OCI-LY1 (cell line): ENCODE results near the gene TMEM252.

Source experiments
- H2AFZ ChIP-seq: fragments of 200-600 bp; sonication (generic), shearing (Covaris generic); 2 replicates; pipeline ENCODE4 v1.6.0; 2014; ENCODE audit warnings: antibody characterized with exemption, mild to moderate bottlenecking, low read length
- H3F3A ChIP-seq: fragments of 200-600 bp; sonication (generic), shearing (Covaris generic); 2 replicates; pipeline ENCODE4 v1.6.0; 2014; ENCODE audit warnings: mild to moderate bottlenecking, antibody characterized with exemption, low read length, moderate library complexity; ENCODE audit not compliant: insufficient read depth
- H3K27ac ChIP-seq: fragments of 200-600 bp; sonication (generic); 2 replicates; pipeline ENCODE4 v1.5.1; 2014; ENCODE audit warnings: low read length, mixed run types, mild to moderate bottlenecking, low read depth; ENCODE audit not compliant: poor library complexity, severe bottlenecking
- H3K27me3 ChIP-seq: fragments of 200-600 bp; sonication (generic); 2 replicates; pipeline ENCODE4 v1.6.0; 2014; ENCODE audit warnings: antibody characterized with exemption, mild to moderate bottlenecking, low read length, moderate library complexity; ENCODE audit not compliant: insufficient read depth
- H3K36me3 ChIP-seq: fragments of 200-600 bp; sonication (generic); 2 replicates; pipeline ENCODE4 v1.6.1; 2014; ENCODE audit warnings: mild to moderate bottlenecking, antibody characterized with exemption, low read length, moderate library complexity, mixed read lengths; ENCODE audit not compliant: insufficient read depth
- H3K4me1 ChIP-seq: fragments of 200-600 bp; sonication (generic); 2 replicates; pipeline ENCODE4 v1.5.1; 2014; ENCODE audit warnings: mild to moderate bottlenecking, low read length, moderate library complexity; ENCODE audit not compliant: insufficient read depth, severe bottlenecking
- H3K4me2 ChIP-seq: fragments of 200-600 bp; sonication (generic), shearing (Covaris generic); 2 replicates; pipeline ENCODE4 v1.6.1; 2014; ENCODE audit warnings: low read length
- H3K4me3 ChIP-seq: fragments of 200-600 bp; sonication (generic); 2 replicates; pipeline ENCODE4 v1.5.1; 2014; ENCODE audit warnings: low read length, low read depth, mild to moderate bottlenecking, mixed read lengths; ENCODE audit not compliant: poor library complexity, severe bottlenecking
- H3K79me2 ChIP-seq: fragments of 200-600 bp; shearing (Covaris generic); 2 replicates; pipeline ENCODE4 v1.6.1; 2016; ENCODE audit warnings: mixed run types, low read length, mixed read lengths; ENCODE audit not compliant: insufficient read depth
- H3K9ac ChIP-seq: fragments of 200-600 bp; sonication (generic), shearing (Covaris generic); 2 replicates; pipeline ENCODE4 v1.6.1; 2014; ENCODE audit warnings: mild to moderate bottlenecking, low read length, mixed read lengths
- H3K9me2 ChIP-seq: fragments of 200-600 bp; sonication (generic), shearing (Covaris generic); 2 replicates; pipeline ENCODE4 v1.6.1; 2014; ENCODE audit warnings: low read depth, mild to moderate bottlenecking, low read length, mixed read lengths
- H3K9me3 ChIP-seq: fragments of 200-600 bp; shearing (Covaris generic); 2 replicates; pipeline ENCODE4 v1.6.1; 2014; ENCODE audit warnings: low read length, mixed read lengths
- H4K20me1 ChIP-seq: fragments of 200-600 bp; sonication (generic), shearing (Covaris generic); 2 replicates; pipeline ENCODE4 v1.6.0; 2016; ENCODE audit warnings: mild to moderate bottlenecking, low read length; ENCODE audit not compliant: insufficient read depth
- CTCF ChIP-seq: fragments of 200-600 bp; sonication (generic), shearing (Covaris generic); IDR thresholded peaks from 2 replicates; pipeline ENCODE4 v1.5.1; 2017; ENCODE audit warnings: mild to moderate bottlenecking, antibody characterized with exemption, low read length, moderate library complexity, mixed read lengths
- EZH2 ChIP-seq: fragments of 200-600 bp; sonication (generic), shearing (Covaris generic); IDR thresholded peaks from 2 replicates; pipeline ENCODE4 v1.8.0; 2017; ENCODE audit warnings: borderline replicate concordance, mixed run types, mild to moderate bottlenecking, antibody characterized with exemption, low read length, moderate library complexity, mixed read lengths

The TMEM252 gene

DNA sequence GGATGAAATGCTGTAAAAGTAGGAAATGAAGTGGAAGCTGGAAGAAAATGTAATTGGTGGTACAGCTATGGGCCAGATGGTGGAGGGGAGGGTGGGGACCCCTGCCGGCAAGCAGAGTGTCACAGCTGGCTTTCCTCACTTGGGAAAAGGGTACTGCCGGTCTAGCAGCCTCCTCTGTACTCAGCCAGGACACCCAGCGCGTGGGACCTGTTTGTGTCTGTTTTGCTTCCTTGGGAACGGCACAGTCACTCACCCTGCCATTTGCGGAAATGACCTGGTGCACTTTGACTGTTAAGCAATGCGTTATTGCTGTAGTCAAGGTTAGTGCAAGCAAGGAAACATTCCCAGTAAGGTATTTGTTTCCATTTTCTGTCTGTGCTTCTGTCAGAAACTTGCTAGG lies 10.1 kb downstream of the TMEM252 start:
- Histone ChIP-seq H3K27ac (no peak overlapping the region), H4K20me1 (no peaks in the 10 kb centered on the region), H2AFZ (no peak overlapping the region), H3K4me3 (no peak overlapping the region), H3K36me3 (no peaks in the 10 kb centered on the region), H3K4me2 (no peak overlapping the region), H3K9me2 (no peaks in the 10 kb centered on the region), H3K79me2 (no peaks in the 10 kb centered on the region), H3K9me3 (no peaks in the 10 kb centered on the region), H3K4me1 (no peaks in the 10 kb centered on the region), H3K27me3 (no peaks in the 10 kb centered on the region), H3F3A (no peaks in the 10 kb centered on the region), H3K9ac (no peak overlapping the region)
- TF ChIP-seq EZH2 (no peak), CTCF (no peak; the same call in 1 of the 2 replicates)

GRCh38 chr9:68523367-68523936 lies 17.2 kb downstream of the TMEM252 start:
- Histone ChIP-seq H4K20me1 (no peaks in the 10 kb centered on the region), H3K4me2 (no peak overlapping the region), H3K9me3 (peaks cover 3% of the 10 kb centered on the region; the same call in 1 of the 2 replicates), H2AFZ (no peak overlapping the region), H3K27me3 (no peaks in the 10 kb centered on the region), H3K9ac (no peak overlapping the region), H3K4me1 (no peaks in the 10 kb centered on the region), H3F3A (no peaks in the 10 kb centered on the region), H3K9me2 (no peaks in the 10 kb centered on the region), H3K4me3 (no peak overlapping the region), H3K36me3 (no peaks in the 10 kb centered on the region), H3K79me2 (no peaks in the 10 kb centered on the region), H3K27ac (no peak overlapping the region)
- TF ChIP-seq EZH2 (no peak), CTCF (no peak)

GRCh38 chr9:68522954-68523353 lies 17.7 kb downstream of the TMEM252 start:
- no peaks in the 10 kb centered on the region for H3K79me2 ChIP-seq
- no peak overlapping the region for H2AFZ ChIP-seq
- no peaks in the 10 kb centered on the region for H3K4me1 ChIP-seq
- H3K4me2 ChIP-seq, result no peak overlapping the region
- TF ChIP-seq EZH2 (no peak), CTCF (no peak)
- no peaks in the 10 kb centered on the region for H3K36me3 ChIP-seq
- no peaks in the 10 kb centered on the region for H3K27me3 ChIP-seq
- H3K4me3 ChIP-seq, result no peak overlapping the region
- peaks cover 6% of the 10 kb centered on the region; the same call in 1 of the 2 replicates for H3K9me3 ChIP-seq
- no peaks in the 10 kb centered on the region for H3K9me2 ChIP-seq
- no peaks in the 10 kb centered on the region for H3F3A ChIP-seq
- no peaks in the 10 kb centered on the region for H4K20me1 ChIP-seq
- H3K9ac ChIP-seq, result no peak overlapping the region
- no peak overlapping the region for H3K27ac ChIP-seq
